SK-N-SH treated with all-trans-retinoic acid at 6 μM for 48 hours (cell line): ENCODE measurements around the gene UNC80.

ENCODE experiments used
- BACH2 ChIP-seq: fragments of 250-450 bp; sonication (Bioruptor Pico); IDR thresholded peaks from 2 replicates; pipeline ENCODE4 v1.9.0; 2021; ENCODE audit warnings: mild to moderate bottlenecking, borderline replicate concordance
- CREB5 ChIP-seq: fragments of 250-450 bp; sonication (Bioruptor Pico); IDR thresholded peaks from 2 replicates; pipeline ENCODE4 v1.5.1; 2020; ENCODE audit warnings: low read depth, mild to moderate bottlenecking, moderate library complexity
- CSRNP3 ChIP-seq: fragments of 250-450 bp; sonication (Bioruptor Pico); IDR thresholded peaks from 2 replicates; pipeline ENCODE4 v1.5.1; 2021; ENCODE audit warnings: mild to moderate bottlenecking, moderate library complexity
- ISL1 ChIP-seq: fragments of 250-450 bp; sonication (Bioruptor Pico); IDR thresholded peaks from 2 replicates; pipeline ENCODE4 v2.1.2; 2022; ENCODE audit warnings: mild to moderate bottlenecking, moderate library complexity
- PATZ1 ChIP-seq: fragments of 250-450 bp; sonication (Bioruptor Pico); IDR thresholded peaks from 2 replicates; pipeline ENCODE4 v1.8.0; 2020; ENCODE audit warnings: mild to moderate bottlenecking, moderate library complexity, borderline replicate concordance
- PPARA ChIP-seq: fragments of 250-450 bp; sonication (Bioruptor Pico); IDR thresholded peaks from 2 replicates; pipeline ENCODE4 v1.5.0; 2020; ENCODE audit warnings: mild to moderate bottlenecking, borderline replicate concordance
- RARB ChIP-seq: fragments of 250-450 bp; sonication (Bioruptor Pico); IDR thresholded peaks from 2 replicates; pipeline ENCODE4 v1.8.0; 2021; ENCODE audit warnings: mild to moderate bottlenecking, moderate library complexity
- SNAI2 ChIP-seq: fragments of 250-450 bp; sonication (Bioruptor Pico); IDR thresholded peaks from 2 replicates; pipeline ENCODE4 v1.5.0; 2020; ENCODE audit warnings: mild to moderate bottlenecking, moderate library complexity
- TCF4 ChIP-seq: fragments of 250-450 bp; sonication (Bioruptor Pico); IDR thresholded peaks from 2 replicates; pipeline ENCODE4 v1.8.0; 2021; ENCODE audit warnings: mild to moderate bottlenecking, moderate library complexity, borderline replicate concordance
- TSHZ2 ChIP-seq: fragments of 250-450 bp; sonication (Bioruptor Pico); IDR thresholded peaks from 2 replicates; pipeline ENCODE4 v1.5.0; 2020; ENCODE audit warnings: mild to moderate bottlenecking, moderate library complexity
- ZFP3 ChIP-seq: fragments of 250-450 bp; sonication (Bioruptor Pico); IDR thresholded peaks from 2 replicates; pipeline ENCODE4 v1.5.0; 2020; ENCODE audit warnings: mild to moderate bottlenecking, moderate library complexity
- ZNF565 ChIP-seq: fragments of 450-650 bp; formaldehyde crosslinking; conservative IDR thresholded peaks from 2 replicates; pipeline ENCODE4 v1.5.0; 2020; ENCODE audit warnings: low read depth, mild to moderate bottlenecking, moderate library complexity
- ZNF70 ChIP-seq: fragments of 450-650 bp; formaldehyde crosslinking; IDR thresholded peaks from 2 replicates; pipeline ENCODE4 v1.5.0; 2020; ENCODE audit warnings: mild to moderate bottlenecking, moderate library complexity

- TF ChIP-seq PATZ1 (CRISPR knock-in tag) (no peak), CREB5 (CRISPR knock-in tag) (no peak), ISL1 (CRISPR knock-in tag) (no peak), ZFP3 (CRISPR knock-in tag) (no peak), CSRNP3 (no peak), RARB (CRISPR knock-in tag) (no peak), BACH2 (CRISPR knock-in tag) (no peak), ZNF70 (CRISPR knock-in tag) (no peak), TSHZ2 (CRISPR knock-in tag) (no peak), PPARA (CRISPR knock-in tag) (no peak), TCF4 (CRISPR knock-in tag) (no peak), SNAI2 (CRISPR knock-in tag) (no peak), ZNF565 (no peak)
Observed at GRCh38 chr2:210004881-210005280, 233.2 kb downstream of the UNC80 start.
